Forelimb muscle (tissue), 1 donor: ENCODE measurements around the gene EML5. TPM values are rescaled to one million over a fixed set of nuclear protein-coding genes. Genes with fewer than 3 reads are reported as not detected.
A peak's percentile ranks its signal among the peaks of the same experiment; 100 is the strongest.

Experiments used
- DNase-seq: peaks from one replicate; pipeline ENCODE4 v3.0.0-alpha.2; 2013; ENCODE audit warnings: low read depth
- polyA plus RNA-seq: library from polyadenylated mRNA; unstranded; fragments of 120-200 nt; gene quantifications from one replicate; pipeline ENCODE4 v1.2.1, GENCODE V29; 2013; ENCODE audit not compliant: insufficient read length

Gene EML5
- polyA plus RNA-seq, 1 donor: 1.6 TPM

DNA sequence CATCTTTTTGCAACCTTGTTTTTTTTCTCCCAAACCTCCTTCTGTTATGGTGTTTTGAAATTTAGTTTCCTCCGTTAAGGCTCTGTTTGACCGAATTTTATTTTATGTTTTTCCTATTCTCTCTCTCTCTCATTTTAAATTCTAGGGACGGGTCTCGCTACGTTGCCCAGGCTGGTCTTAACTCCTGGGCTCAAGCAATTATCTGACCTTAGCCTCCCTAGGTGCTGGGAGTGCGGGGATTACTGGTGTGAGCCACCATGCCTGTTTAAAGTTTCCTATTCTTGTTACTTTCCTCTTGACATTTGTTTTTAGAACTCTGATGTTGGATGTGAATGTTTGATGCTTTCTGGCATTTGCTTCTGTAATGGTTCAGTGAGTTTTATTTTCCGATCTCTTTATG lies 228.9 kb downstream of the EML5 start:
- DNase-seq: no peak

GRCh38 chr14:88562831-88563686 lies 229.7 kb downstream of the EML5 start, which contains the start of gene ZC3H14:
Gene ZC3H14, plus strand, starts transcription at chr14:88563037. Its CDS starts 97 bp downstream, at chr14:88563134.
- DNase-seq: peak; percentile 63

- no peak for DNase-seq
Observed at GRCh38 chr14:88562532-88562830, 230.3 kb downstream of the EML5 start.

Other genes starting within 250 kb of the EML5 start
- 57.3 TPM for gene PTPN21, start 237.9 kb downstream of the EML5 start, polyA plus RNA-seq
- 36.6 TPM for gene ZC3H14, start 229.9 kb downstream of the EML5 start, polyA plus RNA-seq
- 18.0 TPM for gene TTC8, start 31.7 kb upstream of the EML5 start, polyA plus RNA-seq